NCI-H1930 (cell line): ENCODE data around the gene EPB41L2.

ENCODE experiments used
- DNase-seq, 2 experiments: peaks; one replicate each; lab custom pipeline; 2025; lab: John Stamatoyannopoulos, UW

The EPB41L2 gene

DNA sequence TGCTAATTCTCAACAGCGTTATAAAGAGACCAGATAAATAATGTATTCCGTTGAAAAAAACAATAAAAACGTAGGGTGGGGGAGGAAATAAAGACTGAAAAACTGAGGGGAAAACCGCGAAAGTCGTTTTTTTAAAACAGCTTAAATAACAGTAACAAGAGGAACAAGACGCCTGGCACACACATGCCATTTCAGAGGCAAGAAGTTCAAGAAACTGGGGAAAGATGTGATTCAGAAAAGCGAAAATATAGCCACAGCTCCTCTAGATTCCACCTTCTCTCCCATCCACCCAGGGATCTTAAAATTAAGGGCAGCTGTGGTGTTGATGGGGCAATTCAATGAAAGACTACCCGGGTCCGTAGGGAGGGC lies 1.3 kb downstream of the EPB41L2 start:
- no peak for DNase-seq

DNA sequence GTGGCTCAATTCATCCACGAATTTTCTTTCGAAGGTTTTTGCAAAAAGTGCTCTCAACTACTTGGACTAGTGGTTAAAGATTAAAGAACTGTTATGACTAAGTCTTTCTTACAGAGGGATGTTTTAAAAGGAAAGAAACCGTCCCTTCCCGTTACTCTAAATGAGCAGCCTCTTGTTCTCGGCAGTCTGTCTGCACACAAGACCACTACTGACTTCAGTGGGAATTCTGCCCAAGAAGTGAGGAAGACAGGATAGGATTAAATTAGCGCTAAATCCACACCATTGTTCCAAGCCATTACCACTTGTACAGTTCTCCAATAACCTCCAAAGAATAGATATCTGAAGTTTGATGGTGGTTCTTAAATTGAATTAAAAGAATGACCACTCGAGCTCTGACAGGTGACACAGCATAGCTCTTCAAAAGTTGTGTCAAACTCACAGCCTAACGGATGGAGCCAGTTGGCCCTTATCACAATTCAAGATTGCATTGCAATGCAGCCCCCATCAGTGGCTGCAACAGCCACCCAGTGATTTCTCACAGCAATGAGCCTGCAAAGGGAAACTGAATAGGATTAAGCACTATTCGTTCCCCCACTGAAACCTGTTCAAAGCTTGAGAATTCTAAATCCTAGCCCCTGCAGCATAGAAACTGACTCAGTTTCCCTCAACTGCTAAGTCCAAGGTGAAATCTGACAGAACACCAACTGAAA lies 1.8 kb downstream of the EPB41L2 start:
- DNase-seq = no peak

DNA sequence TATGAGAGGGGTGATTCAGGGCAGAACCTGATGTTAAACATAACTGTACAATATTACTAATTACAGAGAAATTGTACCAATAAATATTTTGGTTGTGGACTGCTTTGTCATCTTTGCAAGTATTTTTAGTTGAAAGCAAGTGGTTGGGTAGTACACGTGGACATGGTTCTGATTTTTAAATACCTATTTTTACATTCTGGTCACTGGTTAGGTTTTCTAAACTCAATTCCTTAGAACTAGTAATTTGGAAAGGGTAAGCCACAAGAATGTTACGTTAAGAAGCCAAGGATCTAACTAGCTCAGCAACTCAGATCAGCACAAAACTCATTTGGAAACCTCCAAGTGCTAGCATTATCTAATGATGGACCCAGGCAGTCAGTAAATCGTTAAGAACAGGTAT lies 2.7 kb downstream of the EPB41L2 start:
- DNase-seq = no peak

DNA sequence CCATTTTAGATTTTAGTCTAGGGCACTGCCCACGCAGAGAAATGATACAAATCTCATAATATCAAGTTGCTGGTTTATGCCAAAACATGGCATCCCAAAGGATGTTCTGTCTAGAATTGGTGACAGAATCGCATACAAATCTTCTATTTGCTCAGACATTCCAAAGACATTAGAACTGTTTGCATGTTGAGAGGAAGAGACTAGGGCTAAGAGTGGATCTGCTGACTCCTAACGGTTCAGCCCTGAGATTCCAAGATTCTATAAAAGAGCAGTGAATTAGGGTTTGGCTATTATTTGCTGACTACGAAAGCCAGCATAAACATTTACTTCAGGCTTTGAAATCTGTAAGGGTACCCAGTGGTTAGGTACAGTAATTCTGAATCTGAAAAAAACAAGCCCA lies 3.6 kb downstream of the EPB41L2 start:
- DNase-seq = no peak

DNA sequence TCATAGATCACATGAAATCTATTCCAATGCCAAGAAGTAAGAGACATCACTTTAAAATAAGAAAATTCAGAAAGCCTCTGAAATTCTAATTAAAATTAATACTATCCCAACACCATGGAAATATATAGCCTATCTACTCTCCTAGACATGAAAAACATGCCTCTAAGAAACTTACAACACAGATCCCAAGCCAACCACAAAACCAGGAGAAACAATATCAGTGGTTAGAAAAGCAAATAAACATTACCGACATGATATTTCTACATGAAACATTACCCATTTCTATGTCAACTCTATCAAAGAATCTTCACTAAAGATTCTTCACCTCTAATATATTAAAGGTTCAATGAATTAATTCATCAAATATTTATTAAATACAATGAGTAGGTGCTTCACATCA lies 4.8 kb downstream of the EPB41L2 start:
- DNase-seq = no peak

DNA sequence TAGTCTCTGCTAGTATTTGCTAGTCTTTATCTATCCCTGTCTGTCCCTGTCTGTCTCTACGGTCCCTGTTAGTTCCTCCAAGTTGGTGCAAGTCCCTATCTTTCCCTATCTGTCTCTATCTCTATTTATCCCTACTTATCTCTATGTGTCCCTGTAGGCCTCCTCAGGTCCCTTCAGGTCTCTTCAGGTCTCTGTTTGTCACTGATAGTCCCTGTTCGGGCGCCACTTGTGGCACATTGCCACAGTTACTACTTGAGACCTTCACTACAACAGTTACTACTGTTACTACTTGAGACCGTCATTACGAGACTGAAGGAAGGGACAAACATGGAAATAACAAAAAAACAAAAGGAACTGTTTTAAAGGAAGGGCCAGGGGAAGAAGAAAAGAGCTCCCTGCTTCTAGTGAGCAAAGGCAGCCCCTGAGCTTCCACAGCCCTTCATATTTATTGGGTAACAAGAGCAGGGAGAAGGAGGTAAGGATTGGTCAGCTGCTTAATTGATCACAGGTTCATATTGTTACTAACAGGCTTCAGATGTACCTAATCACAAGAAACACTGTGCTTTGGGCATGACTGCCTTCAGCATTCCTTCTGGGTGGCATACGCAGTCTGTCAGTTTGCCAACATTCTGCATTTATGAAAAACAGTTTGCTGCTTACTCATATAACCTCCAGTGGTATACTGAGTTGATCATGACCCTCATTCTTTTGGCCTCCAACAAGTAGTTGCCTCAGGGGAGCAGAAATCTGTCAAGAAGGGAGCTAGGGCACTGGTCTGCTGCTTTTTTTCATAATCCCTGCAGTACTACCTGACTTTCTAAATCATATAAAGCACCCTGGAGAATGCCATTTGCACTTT lies 8.4 kb downstream of the EPB41L2 start:
- no peak for DNase-seq

DNA sequence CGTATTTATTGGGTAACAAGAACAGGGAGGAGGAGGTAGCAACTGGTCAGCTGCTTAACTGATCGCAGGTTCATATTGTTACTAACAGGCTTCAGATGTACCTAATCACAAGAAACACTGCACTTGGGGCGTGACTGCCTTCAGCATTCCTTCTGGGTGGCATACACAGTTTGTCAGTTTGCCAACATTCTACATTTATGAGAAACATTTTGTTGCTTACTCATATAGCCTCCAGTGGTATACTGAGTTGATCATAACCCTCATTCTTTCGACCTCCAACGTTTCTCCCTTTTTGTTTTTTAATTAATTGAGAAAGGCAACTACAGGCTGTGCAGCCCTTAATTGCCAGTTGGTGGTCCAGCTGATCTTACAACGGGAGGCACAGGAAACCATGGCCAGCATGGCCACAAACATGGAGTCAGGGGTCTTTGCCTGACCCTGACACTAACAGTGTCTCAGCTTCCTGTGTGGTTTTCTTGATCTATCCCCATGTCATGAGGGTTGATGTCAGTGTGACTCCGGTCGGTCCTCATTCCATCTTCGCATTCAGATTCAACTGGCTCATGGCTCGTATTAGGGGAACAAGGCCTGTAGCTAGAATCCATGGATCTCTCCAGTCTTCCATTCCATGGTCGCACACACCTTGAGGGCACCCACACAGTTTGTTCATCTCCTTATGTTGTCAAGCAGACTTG lies 9.4 kb downstream of the EPB41L2 start:
- DNase-seq = no peak

DNA sequence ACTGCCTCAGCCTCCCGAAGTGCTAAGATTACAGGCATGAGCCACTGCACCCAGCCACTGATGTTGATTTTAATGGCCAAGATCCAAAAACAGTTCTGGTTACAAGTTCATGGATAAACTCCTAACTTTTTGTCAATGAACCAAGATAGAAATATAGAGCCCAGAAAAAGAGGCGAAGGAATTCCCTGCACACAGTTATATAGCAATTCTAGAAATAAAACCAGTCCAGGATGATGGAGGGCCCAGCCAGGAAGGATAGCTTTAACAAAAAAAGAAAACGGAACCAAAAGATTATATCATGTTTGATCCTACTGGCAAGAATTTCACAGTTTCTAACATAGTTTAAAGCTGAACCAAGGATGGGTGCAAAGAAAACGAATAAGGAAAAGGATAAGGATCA lies 10.9 kb downstream of the EPB41L2 start:
- DNase-seq = no peak

DNA sequence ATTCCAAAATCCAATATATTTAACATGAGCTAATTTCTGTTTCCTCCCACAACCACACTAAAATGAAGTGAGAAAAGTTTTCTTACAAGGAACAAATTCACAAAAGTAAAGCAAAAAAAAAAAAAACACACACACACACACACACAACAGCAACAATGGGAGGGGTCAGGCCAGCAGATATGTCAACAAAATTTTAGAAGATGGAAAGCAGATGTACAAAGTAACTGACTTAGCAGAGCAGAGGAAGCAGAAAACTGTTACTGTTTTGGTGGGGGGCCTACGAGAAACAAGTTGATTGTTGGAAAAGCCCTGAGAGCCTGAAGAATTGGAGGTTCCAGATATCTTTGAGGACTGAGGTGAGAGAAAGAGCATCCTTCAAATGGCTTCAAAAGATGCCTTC lies 11.7 kb downstream of the EPB41L2 start:
- DNase-seq = no peak

DNA sequence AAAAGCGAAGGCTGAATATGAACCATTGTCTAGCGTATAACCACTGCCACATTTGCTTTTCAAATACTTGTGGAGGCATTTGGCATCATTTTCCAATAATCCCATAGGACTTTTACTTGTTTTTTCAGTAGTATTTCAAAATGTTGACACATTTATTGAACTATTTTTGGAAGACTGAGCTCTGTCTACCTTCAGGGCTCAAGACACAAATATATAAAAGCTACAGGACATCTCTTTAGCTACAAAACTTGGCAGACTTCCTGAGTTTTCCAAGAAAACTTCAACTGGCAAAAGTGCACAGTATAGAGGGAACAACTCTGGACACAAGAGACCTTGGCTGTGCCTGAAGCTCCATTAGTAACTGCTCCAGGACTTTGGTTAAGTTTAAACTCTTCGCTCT lies 13.4 kb downstream of the EPB41L2 start:
- no peak for DNase-seq

DNA sequence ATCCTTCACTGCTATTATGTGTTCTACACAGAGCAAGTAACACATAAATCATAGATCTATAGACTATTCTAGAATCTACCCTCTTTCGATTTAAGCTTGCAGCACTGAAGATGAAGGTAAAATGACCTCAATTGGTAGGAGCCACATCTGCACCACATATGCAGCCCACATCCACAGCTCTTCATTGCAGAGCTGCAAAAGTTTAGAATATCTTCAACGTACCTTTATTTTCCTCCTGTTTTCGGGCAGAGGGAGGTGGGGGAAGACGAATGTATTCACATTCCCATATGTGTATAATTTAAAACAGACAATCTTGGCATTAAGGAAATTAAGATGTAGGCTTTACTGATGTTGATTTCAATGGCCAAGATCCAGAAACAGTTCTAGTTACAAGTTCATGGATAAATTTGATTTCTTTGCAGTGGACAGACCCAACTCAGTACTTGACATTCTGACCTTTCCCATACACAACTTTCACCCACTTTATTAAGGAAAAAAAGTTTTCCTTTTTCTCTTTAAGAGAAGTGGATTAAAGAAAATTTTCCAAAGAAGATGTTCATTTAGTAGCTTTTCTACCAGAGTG lies 14.0 kb downstream of the EPB41L2 start:
- no peak for DNase-seq

DNA sequence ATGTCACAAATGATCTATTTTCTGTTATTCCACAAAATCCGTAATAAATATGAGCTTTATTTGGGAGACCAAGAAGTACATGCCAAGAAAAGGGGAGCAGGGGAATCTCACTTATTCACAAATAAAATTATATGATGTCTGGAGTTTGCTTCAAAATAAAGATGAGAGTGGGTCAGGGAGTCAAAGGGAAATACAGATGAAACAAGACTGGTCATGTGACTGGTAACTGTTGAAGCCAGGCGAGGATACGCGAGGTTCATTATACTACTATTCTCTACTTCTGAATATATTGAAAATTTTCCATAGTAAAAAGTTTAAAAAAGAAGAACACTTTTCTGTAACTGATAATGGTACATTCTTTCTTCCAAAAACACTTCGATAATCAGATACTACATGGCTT lies 14.6 kb downstream of the EPB41L2 start:
- no peak for DNase-seq

DNA sequence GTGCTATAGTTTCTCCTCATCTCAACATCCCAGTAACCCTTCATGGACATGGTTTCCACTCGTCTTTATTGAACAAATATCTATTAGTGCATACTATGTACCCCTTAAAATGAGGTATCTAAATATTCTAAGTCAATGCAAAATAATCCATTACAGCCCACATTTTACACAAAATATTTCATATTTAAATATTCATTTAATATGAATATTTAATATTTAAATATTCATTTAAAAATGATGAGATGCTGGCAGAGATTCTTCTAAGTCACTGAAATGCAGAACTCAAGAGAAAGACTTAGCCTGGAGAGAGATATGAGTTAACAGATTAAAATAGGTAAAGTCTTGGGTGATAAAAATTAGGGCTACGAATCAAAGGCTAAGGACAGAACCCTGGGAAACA lies 17.9 kb downstream of the EPB41L2 start:
- DNase-seq = no peak

DNA sequence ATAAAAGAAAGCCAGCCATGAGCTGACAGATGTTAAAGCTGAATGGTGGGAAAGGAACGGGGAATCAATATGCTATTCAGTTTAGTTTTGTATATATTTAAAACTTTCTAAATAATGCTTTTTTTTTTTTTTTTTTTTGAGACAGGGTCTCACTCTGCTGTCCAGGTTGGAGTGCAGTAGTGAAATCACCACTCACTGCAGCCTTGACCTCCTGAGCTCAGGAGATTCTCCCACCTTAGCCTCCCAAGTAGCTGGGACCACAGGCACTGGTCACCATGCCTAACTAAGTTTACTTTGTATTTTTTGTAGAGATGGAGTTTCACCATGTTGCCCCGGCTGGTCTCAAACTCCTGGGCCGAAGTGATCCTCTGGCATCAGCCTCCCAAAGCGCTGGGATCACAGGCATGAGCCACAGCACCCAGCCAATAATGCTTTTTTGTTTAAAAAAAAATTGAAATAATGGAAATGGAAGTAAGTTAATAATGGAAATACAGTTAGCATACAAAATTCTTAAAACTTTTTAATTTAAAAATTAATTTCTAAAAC lies 19.1 kb downstream of the EPB41L2 start:
- DNase-seq = no peak

DNA sequence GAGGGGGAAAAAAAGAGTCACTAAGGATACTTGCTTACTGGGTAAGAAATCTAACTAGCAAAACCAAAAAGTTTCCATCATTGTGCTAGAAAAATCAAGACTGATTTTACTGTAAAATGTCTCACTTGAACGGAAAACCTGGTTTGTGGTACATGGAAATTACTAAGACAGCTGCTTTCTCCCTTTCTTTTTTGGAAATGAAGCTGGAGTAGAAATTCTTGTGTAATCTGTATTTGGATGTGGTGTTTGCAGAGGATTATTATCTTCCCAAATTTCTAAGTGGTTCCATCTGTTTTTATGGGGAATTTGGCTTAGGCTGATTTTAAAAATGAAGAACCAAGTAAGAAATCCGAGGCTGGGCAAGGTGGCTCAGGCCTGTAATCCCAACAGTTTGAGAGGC lies 20.4 kb downstream of the EPB41L2 start:
- no peak for DNase-seq

DNA sequence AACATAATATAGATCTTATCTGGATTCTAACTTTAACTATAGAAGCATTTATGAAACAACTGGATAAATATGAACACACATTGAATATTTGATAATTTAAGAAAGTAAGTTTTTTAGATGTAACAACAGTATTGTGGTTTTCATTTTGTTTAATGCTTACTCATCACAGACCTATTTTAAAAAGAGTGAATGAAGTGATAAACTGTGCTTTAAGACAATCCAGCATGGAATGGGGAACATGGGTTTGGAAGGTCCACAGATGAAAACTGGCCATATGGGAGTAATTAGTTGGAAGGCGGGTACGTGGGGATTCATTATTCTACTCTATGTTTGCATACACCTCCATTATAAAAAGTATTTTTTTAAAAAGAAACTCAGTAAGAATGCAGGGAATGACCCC lies 21.2 kb downstream of the EPB41L2 start:
- DNase-seq = no peak

DNA sequence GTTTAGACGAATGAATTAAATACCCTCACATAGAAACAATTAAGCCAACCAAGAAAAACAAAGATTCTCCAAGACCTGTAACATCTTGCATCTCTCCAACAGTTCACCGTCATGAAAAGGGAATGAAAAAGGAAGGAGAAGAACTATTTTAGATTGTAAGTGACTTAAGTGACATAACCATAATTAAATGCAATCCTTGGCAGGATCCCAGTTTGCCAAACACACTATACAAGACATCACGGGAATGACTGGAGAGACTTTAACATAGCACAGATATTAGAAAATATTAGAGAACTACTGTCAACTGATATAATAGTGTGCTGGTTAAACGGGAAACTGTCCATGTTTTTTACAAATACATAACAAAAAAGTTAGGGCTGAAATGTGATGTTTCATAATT lies 22.2 kb downstream of the EPB41L2 start:
- no peak for DNase-seq

DNA sequence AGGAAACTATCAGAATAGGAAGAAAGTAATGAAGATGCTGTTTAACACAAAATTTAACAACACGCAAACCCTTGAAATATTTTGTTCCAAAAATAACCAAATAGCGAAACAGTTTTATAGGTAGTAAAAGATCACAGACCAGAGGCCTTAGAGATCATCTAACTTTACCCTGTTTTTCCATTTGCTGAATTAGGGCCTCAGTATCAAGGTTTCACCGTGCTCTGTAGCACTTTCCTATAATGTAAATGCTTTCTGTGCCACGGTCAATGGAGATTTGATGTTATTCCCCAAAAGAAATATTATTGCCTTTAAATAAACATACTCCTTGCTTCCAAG lies 23.7 kb downstream of the EPB41L2 start:
- DNase-seq = no peak

DNA sequence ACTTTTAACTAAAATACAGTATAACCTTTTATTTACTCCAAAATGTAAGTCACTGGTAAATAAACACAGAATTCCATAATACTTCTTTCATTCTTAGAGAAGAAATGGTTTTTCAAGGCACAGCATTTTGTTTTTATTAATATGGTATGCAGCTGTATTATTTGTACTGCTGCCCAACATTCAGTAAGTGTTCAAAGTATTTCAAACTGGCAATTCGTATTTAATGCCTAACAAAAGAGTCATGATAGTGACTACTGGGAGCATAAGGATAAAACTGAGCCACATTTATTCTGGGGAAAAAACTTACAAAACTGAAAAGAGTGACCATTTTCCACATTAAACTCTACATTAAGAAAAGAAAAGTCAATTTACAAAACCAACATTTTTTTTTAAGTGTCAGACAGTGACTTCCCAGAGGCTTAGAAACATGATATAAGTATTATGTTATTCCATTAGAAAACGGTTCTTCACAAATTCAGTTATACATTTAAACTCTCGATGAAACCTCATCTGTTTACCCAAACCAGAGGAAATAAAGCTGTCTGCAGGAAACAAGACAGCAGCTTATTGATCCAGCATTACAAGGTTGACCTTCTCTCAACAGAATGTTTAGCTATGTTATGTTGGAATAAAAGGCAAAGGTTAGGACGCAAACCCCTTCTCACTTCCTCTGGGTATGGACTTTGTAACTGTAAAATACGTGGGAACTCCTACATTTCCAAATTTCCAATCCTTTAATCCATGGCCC lies 24.3 kb downstream of the EPB41L2 start:
- DNase-seq = no peak

DNA sequence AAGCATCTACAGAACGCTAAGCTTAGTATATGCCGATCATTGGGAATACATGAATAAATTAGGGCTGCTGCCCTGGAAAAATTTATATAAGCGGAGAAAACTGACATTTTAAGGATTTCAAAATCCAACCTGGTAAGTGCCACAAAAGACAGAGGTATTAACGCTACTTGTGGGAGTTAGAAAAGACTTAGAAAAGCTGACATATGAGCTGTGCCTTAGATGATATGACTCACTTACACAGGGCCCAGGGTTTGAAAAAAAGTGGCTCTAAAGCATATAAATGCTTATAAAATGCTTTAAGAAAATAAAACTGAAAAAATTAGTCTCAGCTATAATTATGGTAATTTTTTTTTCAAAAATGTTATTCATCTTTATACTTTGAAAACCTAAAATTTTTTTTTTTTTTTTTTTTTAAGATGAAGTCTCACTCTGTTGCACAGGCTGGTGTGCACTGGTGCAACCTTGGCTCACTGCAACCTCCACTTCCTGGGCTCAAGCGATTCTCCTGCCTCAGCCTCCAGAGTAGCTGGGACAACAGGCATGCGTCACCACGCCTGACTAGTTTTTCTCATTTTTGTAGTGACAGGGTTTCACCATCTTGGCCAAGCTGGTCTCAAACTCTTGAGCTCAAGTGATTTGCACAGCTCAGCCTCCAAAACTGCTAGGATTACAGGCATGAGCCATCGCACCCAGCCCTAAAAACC lies 25.7 kb downstream of the EPB41L2 start:
- DNase-seq = no peak

DNA sequence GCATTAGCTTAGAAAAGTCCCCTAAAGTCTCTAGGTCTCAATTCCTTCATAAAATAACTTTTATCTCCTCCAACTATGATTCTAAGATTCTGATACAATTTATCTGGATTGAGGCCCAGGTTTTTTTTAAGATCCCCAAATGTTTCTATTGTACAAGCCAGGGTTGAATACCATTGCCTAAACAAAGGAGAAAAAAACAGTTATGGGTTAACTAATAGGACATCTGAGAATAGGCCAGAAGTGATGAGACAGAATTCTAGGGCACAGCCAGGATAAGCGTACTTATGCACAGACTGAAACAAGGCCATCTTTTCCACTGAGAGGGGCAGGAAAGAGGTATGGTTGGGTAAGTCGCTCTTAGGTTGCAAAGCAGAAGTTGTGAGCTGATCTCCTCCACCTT lies 26.4 kb downstream of the EPB41L2 start:
- no peak for DNase-seq
